Measurements from ENCODE around the gene NDUFB4.

DNA sequence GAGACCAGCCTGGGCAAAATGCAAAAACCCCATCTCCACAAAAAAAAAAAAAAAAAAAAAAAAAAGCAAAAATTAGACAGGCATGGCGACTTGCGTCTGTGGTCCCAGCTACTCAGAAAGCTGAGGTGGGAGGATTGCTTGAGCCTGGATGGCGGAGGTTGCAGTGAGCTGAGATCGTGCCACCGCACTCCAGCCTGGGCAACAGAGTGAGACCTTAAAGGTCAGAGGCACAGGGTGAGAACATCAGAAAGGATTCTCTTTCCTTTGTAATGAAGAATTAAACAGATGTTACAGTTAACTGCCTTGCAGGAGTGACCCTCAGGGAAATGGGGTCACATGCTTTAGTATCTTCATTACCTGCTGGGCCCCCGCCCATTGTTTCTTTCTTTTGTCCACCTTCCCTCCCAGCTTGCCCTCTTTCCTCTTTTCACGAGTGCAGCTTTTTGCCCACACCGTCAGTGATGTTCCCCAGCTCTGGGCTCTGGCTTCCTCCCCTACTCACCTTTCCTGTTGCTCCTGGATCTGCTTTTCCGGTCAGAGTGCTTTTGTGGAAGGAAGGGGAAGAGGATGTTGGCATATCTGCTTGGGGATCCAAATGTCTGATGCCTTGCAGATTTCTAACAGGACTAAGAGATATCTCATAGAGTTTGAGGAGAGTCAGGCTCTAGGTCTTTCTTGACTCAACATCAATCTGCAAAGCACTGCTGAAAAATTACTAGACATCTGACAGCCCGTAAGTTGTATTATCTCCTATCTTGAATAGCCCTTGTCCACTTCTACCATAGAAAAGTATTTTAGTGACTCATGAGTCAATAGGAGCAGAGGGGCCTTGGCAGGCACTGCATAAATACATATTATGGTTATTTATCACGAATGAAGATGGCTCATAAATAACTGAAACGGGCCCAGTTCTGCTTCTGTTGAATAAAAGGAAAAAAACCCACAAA lies 35.6 kb upstream of the NDUFB4 start:
- TF ChIP-seq RAD21 (IDR thresholded peaks at IDR 0.05; ENCODE audit: low read depth) = no peak
- no peak for TF ChIP-seq YY1 (IDR thresholded peaks at IDR 0.05; ENCODE audit: extremely low read depth, insufficient replicate concordance, low read depth, low read length)
- TF ChIP-seq, protein P1, sequence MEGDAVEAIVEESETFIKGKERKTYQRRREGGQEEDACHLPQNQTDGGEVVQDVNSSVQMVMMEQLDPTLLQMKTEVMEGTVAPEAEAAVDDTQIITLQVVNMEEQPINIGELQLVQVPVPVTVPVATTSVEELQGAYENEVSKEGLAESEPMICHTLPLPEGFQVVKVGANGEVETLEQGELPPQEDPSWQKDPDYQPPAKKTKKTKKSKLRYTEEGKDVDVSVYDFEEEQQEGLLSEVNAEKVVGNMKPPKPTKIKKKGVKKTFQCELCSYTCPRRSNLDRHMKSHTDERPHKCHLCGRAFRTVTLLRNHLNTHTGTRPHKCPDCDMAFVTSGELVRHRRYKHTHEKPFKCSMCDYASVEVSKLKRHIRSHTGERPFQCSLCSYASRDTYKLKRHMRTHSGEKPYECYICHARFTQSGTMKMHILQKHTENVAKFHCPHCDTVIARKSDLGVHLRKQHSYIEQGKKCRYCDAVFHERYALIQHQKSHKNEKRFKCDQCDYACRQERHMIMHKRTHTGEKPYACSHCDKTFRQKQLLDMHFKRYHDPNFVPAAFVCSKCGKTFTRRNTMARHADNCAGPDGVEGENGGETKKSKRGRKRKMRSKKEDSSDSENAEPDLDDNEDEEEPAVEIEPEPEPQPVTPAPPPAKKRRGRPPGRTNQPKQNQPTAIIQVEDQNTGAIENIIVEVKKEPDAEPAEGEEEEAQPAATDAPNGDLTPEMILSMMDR (IDR thresholded peaks at IDR 0.05 in 2 of 3, conservative IDR thresholded peaks at IDR 0.05 in 1 of 3; ENCODE audit: borderline replicate concordance in 1 of 3, insufficient read depth in 1 of 3, low read depth in 2 of 3, low read length in 2 of 3) = no peak
- no peak for TF ChIP-seq EZH2 (IDR thresholded peaks at IDR 0.05)
- TF ChIP-seq, protein P2, sequence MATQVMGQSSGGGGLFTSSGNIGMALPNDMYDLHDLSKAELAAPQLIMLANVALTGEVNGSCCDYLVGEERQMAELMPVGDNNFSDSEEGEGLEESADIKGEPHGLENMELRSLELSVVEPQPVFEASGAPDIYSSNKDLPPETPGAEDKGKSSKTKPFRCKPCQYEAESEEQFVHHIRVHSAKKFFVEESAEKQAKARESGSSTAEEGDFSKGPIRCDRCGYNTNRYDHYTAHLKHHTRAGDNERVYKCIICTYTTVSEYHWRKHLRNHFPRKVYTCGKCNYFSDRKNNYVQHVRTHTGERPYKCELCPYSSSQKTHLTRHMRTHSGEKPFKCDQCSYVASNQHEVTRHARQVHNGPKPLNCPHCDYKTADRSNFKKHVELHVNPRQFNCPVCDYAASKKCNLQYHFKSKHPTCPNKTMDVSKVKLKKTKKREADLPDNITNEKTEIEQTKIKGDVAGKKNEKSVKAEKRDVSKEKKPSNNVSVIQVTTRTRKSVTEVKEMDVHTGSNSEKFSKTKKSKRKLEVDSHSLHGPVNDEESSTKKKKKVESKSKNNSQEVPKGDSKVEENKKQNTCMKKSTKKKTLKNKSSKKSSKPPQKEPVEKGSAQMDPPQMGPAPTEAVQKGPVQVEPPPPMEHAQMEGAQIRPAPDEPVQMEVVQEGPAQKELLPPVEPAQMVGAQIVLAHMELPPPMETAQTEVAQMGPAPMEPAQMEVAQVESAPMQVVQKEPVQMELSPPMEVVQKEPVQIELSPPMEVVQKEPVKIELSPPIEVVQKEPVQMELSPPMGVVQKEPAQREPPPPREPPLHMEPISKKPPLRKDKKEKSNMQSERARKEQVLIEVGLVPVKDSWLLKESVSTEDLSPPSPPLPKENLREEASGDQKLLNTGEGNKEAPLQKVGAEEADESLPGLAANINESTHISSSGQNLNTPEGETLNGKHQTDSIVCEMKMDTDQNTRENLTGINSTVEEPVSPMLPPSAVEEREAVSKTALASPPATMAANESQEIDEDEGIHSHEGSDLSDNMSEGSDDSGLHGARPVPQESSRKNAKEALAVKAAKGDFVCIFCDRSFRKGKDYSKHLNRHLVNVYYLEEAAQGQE (IDR thresholded peaks at IDR 0.05; ENCODE audit: low read depth) = no peak
- no peak for TF ChIP-seq POLR2AphosphoS5 (IDR thresholded peaks at IDR 0.05; ENCODE audit: low read depth, low read length)
- no peak for TF ChIP-seq POLR2A (IDR thresholded peaks at IDR 0.05; ENCODE audit: borderline replicate concordance, extremely low read depth, insufficient read depth, insufficient read length)
- no peak for TF ChIP-seq ZNF274 (IDR thresholded peaks at IDR 0.05; ENCODE audit: low read depth, low read length)
- no peak for TF ChIP-seq EZH2phosphoT487 (IDR thresholded peaks at IDR 0.05; ENCODE audit: borderline replicate concordance)
- no peak for TF ChIP-seq SRF (IDR thresholded peaks at IDR 0.05; ENCODE audit: low read depth)
- TF ChIP-seq SIN3A (IDR thresholded peaks at IDR 0.05; ENCODE audit: low read depth) = no peak
- TF ChIP-seq CEBPB (IDR thresholded peaks at IDR 0.05; ENCODE audit: low read depth) = no peak
- TF ChIP-seq ELF1 (IDR thresholded peaks at IDR 0.05; ENCODE audit: borderline replicate concordance, low read depth) = no peak
- TF ChIP-seq, protein P3, sequence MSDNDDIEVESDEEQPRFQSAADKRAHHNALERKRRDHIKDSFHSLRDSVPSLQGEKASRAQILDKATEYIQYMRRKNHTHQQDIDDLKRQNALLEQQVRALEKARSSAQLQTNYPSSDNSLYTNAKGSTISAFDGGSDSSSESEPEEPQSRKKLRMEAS (IDR thresholded peaks at IDR 0.05) = no peak
